GM23248 (cell line): ENCODE data around the gene ESRRB.

Experiments
- EZH2 ChIP-seq: fragments of 200-600 bp; sonication (generic); IDR thresholded peaks from 2 replicates; pipeline ENCODE4 v1.6.1; 2018; ENCODE audit warnings: antibody characterized with exemption, mild to moderate bottlenecking; ENCODE audit not compliant: insufficient read depth, poor library complexity, severe bottlenecking
- EZH2phosphoT487 ChIP-seq: fragments of 200-600 bp; sonication (generic); IDR thresholded peaks from 2 replicates; pipeline ENCODE4 v1.6.1; 2018; ENCODE audit warnings: antibody characterized with exemption, moderate library complexity, mild to moderate bottlenecking, low read depth; ENCODE audit not compliant: insufficient read depth

DNA sequence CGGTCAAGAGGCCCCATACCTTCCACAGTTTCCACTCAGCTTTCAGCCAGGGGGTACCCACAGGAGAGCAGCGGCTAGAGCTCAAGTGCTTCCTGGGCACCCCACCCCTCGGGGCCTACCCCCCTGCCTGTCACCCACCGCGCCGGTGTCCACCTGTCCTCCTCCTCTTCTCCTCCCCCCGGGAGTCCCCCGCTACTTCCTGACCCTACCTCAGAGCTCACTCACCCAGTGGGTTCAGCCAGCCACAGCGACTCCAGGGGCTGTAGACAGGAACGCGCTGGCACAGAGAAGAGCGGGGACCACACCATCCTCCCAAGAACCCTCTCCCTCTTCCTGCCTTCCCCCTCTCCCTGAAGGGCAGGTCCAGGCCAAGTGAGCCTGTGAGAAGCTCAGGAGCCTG lies 123.0 kb downstream of the ESRRB start:
- no peak for TF ChIP-seq EZH2
- TF ChIP-seq EZH2phosphoT487 = no peak
